Activated CD4-positive, alpha-beta T cell treated with anti-CD3 and anti-CD28 coated beads for 36 hours (primary cell): ENCODE measurements around the gene CYBB. TPM values are rescaled to one million over a fixed set of nuclear protein-coding genes. Genes with fewer than 3 reads are reported as not detected.
"Not testable (repeated sequence)": the region's sequence is repeated elsewhere in the genome, so short reads cannot be mapped to it uniquely, and the experiment has no call there.

Source experiments
- ATAC-seq: fragments of 200-7000 bp; cut with Tn5 transposase; one replicate; pipeline ENCODE4 v1.10.0; 2021; ENCODE audit warnings: mild to moderate bottlenecking, moderate library complexity
- CTCF ChIA-PET: fragments of 350-600 bp; sonication (Branson Sonifier 250); formaldehyde crosslinking; loops from one replicate; lab custom pipeline; 2021; ENCODE audit warnings: antibody characterized with exemption; lab: Charles Lee
- POLR2A ChIA-PET: fragments of 350-600 bp; sonication (Branson Sonifier 250); formaldehyde crosslinking; loops from one replicate; lab custom pipeline; 2021; ENCODE audit warnings: antibody characterized with exemption, inconsistent platforms; lab: Charles Lee
- DNase-seq: peaks from one replicate; pipeline ENCODE4 v3.0.0-alpha.2; 2020
- H3K27ac Mint-ChIP-seq: one replicate; pipeline ENCODE4 v1.8.0; 2021; ENCODE audit warnings: mixed read lengths
- H3K27me3 Mint-ChIP-seq: one replicate; pipeline ENCODE4 v1.8.0; 2021; ENCODE audit warnings: mixed read lengths
- H3K36me3 Mint-ChIP-seq: one replicate; pipeline ENCODE4 v1.8.0; 2021; ENCODE audit warnings: low read depth, mixed read lengths
- H3K4me1 Mint-ChIP-seq: one replicate; pipeline ENCODE4 v1.8.0; 2021; ENCODE audit warnings: mixed read lengths
- H3K4me3 Mint-ChIP-seq: one replicate; pipeline ENCODE4 v1.8.0; 2021; ENCODE audit warnings: mild to moderate bottlenecking, moderate library complexity, mixed read lengths
- H3K9me3 Mint-ChIP-seq: one replicate; pipeline ENCODE4 v1.8.0; 2021; ENCODE audit warnings: low read depth, mixed read lengths
- intact Hi-C, 2 experiments: fragments of 100-400 bp; cut with DNase I in 1 of 2; cut with micrococcal nuclease in 1 of 2; formaldehyde crosslinking; loops; one replicate each; pipeline versions ENCODE4 v1.14.2 to v1.15.1; 2022 to 2024; cut with DNase I, micrococcal nuclease
- total RNA-seq, 2 experiments: library from RNA; stranded (reverse); gene quantifications; one replicate each; pipeline ENCODE4 v1.2.3, GENCODE V29; 2021

The CYBB gene
- total RNA-seq, 2 experiments from 2014 or later, result not detected

GRCh38 chrX:37759351-37759750 lies 20.5 kb upstream of the CYBB start:
- DNase-seq, result no peak
- H3K27me3 Mint-ChIP-seq, result no peaks in the 10 kb centered on the region
- CTCF ChIA-PET, result interaction anchor here (1.3 kb wide), 1 partner anchor 14 kb away, joined by 3 read pairs; no protein-coding TSS in a partner anchor
- intact Hi-C loops, result no loop called here
- peaks cover 23% of the 10 kb centered on the region for H3K4me1 Mint-ChIP-seq
- POLR2A ChIA-PET, result no interaction called here
- H3K4me3 Mint-ChIP-seq, result no peak overlapping the region
- no peaks in the 10 kb centered on the region for H3K9me3 Mint-ChIP-seq
- no peak overlapping the region for H3K27ac Mint-ChIP-seq
- no peak for ATAC-seq
- no peaks in the 10 kb centered on the region for H3K36me3 Mint-ChIP-seq

GRCh38 chrX:37759878-37760418 lies 19.9 kb upstream of the CYBB start:
- peak; percentile 40 for ATAC-seq
- no peak overlapping the region for H3K4me3 Mint-ChIP-seq
- intact Hi-C loops, result no loop called here
- no peaks in the 10 kb centered on the region for H3K36me3 Mint-ChIP-seq
- POLR2A ChIA-PET, result no interaction called here
- DNase-seq, result no peak
- CTCF ChIA-PET, result interaction anchor here (0.7 to 1.3 kb wide), 2 partner anchors 14 to 27 kb away, joined by 3 read pairs; no protein-coding TSS in a partner anchor
- H3K27me3 Mint-ChIP-seq, result no peaks in the 10 kb centered on the region
- no peaks in the 10 kb centered on the region for H3K9me3 Mint-ChIP-seq
- no peak overlapping the region for H3K27ac Mint-ChIP-seq
- peaks cover 23% of the 10 kb centered on the region for H3K4me1 Mint-ChIP-seq

GRCh38 chrX:37763400-37763799 lies 16.5 kb upstream of the CYBB start:
- POLR2A ChIA-PET, result no interaction called here
- Mint-ChIP-seq H3K27ac (no peak overlapping the region), H3K36me3 (no peaks in the 10 kb centered on the region), H3K27me3 (no peaks in the 10 kb centered on the region), H3K4me1 (peaks cover 14% of the 10 kb centered on the region), H3K4me3 (no peak overlapping the region), H3K9me3 (no peaks in the 10 kb centered on the region)
- ATAC-seq (no peak), DNase-seq (no peak)
- CTCF ChIA-PET, result interaction anchor here (0.6 to 1.7 kb wide), 2 partner anchors 17 to 86 kb away, joined by 3 to 8 read pairs; no protein-coding TSS in a partner anchor
- intact Hi-C loops, result no loop called here

DNA sequence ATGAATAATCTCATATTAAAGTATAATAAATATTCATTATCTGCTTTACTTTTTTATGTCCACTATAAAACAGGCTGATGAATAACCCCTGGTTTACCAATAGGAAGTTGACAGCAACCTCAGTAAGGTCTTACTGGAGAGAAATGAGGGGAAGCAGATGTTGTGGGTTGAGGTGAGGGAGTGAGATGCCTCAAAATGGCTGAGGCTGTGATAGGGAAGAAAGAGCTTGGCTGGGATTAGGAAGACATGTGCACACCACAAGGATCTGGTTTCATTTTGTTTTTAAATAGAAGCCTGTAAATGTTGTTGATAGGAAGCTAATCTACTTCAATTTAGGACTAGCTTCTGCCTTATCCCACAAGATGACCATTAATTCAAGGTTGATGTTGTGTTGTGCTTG lies 14.4 kb upstream of the CYBB start:
- no peak for ATAC-seq

DNA sequence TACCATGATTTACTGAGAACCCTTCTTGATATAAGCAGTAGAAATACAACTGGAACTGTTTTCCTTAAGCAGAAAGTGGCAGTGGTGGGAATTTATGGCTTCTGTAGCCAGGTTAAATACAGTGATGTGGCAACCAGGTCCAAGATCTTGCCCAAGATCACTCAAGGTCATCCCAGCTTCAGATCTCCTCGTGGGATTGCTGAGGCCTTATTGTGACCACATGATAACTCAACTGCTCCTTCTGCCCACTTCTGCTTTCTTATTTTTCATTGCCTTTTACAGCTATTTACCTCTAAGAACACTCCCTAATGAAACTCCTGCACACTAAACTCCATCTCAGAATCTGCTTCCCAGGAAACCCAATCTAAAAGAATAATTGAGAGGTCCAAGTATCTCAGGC lies 12.4 kb upstream of the CYBB start:
- Mint-ChIP-seq H3K27me3 (no peaks in the 10 kb centered on the region), H3K36me3 (no peaks in the 10 kb centered on the region), H3K27ac (no peak overlapping the region), H3K4me1 (peaks cover 8% of the 10 kb centered on the region), H3K9me3 (no peaks in the 10 kb centered on the region), H3K4me3 (no peak overlapping the region)
- no peak for DNase-seq
- ATAC-seq, result no peak
- intact Hi-C loops, result no loop called here
- CTCF ChIA-PET, result interaction anchor here (0.9 kb wide), 1 partner anchor 35 kb away, joined by 3 read pairs; no protein-coding TSS in a partner anchor
- POLR2A ChIA-PET, result no interaction called here

More for the DNA sequence above, 14.4 kb upstream of the CYBB start:
- no peak overlapping the region for H3K4me3 Mint-ChIP-seq
- H3K27ac Mint-ChIP-seq, result no peak overlapping the region
- no peaks in the 10 kb centered on the region for H3K27me3 Mint-ChIP-seq
- peaks cover 12% of the 10 kb centered on the region for H3K4me1 Mint-ChIP-seq
- intact Hi-C loops, result no loop called here
- POLR2A ChIA-PET, result no interaction called here
- CTCF ChIA-PET, result no interaction called here
- H3K9me3 Mint-ChIP-seq, result no peaks in the 10 kb centered on the region
- no peak for DNase-seq
- no peaks in the 10 kb centered on the region for H3K36me3 Mint-ChIP-seq

- H3K36me3 Mint-ChIP-seq, H3K27ac Mint-ChIP-seq, H3K9me3 Mint-ChIP-seq, ATAC-seq, CTCF ChIA-PET, intact Hi-C loops, H3K27me3 Mint-ChIP-seq, POLR2A ChIA-PET, DNase-seq, H3K4me1 Mint-ChIP-seq, H3K4me3 Mint-ChIP-seq: not testable (repeated sequence)
Observed at GRCh38 chrX:37768866-37769265, 11.0 kb upstream of the CYBB start.

- no peak overlapping the region for H3K4me3 Mint-ChIP-seq
- POLR2A ChIA-PET, result no interaction called here
- DNase-seq (peak; percentile 11), ATAC-seq (peak; percentile 82)
- no peaks in the 10 kb centered on the region for H3K36me3 Mint-ChIP-seq
- H3K9me3 Mint-ChIP-seq, result no peaks in the 10 kb centered on the region
- no peaks in the 10 kb centered on the region for H3K27me3 Mint-ChIP-seq
- intact Hi-C loops, result loop anchor here in 1 of 2 experiments (2.0 kb wide), 1 partner anchor 30 kb away; no protein-coding TSS in a partner anchor
- CTCF ChIA-PET, result interaction anchor here (1.0 kb wide), 1 partner anchor 14 kb away, joined by 3 read pairs; no protein-coding TSS in a partner anchor
- H3K4me1 Mint-ChIP-seq, result peaks cover 21% of the 10 kb centered on the region
- H3K27ac Mint-ChIP-seq, result no peak overlapping the region
Observed at GRCh38 chrX:37776283-37776986, 3.4 kb upstream of the CYBB start.

DNA sequence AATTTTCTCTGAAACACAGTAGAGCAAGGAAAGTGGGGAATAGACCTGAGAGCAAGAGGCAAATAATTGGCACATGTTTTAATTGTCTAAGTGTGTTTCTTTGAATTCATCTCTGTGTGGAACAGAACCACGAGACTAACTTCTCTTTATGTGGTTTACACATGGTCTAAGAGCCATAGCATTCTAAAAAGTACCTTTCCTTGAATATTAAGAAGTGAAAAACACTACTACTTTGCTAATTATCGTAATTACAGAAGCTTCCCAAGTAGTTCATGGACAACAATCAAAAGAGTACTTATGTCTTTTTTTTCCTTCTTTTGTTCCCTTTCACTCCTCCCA lies 2.9 kb upstream of the CYBB start:
- ATAC-seq, result no peak

GRCh38 chrX:37781081-37781480 lies 1.2 kb downstream of the CYBB start:
- Mint-ChIP-seq H3K4me1 (peaks cover 16% of the 10 kb centered on the region), H3K27ac (no peak overlapping the region), H3K36me3 (no peaks in the 10 kb centered on the region), H3K27me3 (no peaks in the 10 kb centered on the region), H3K4me3 (no peak overlapping the region), H3K9me3 (no peaks in the 10 kb centered on the region)
- ChIA-PET POLR2A (no interaction called here), CTCF (interaction anchor here (1.1 to 1.3 kb wide), 2 partner anchors 32 to 35 kb away, joined by 3 read pairs; no protein-coding TSS in a partner anchor)
- ATAC-seq (no peak), DNase-seq (no peak)
- intact Hi-C loops, result no loop called here

More for the DNA sequence above, 2.9 kb upstream of the CYBB start:
- Mint-ChIP-seq H3K27me3 (no peaks in the 10 kb centered on the region), H3K4me3 (no peak overlapping the region), H3K36me3 (no peaks in the 10 kb centered on the region), H3K4me1 (peaks cover 21% of the 10 kb centered on the region), H3K9me3 (no peaks in the 10 kb centered on the region), H3K27ac (no peak overlapping the region)
- ChIA-PET CTCF (interaction anchor here (1.0 kb wide), 1 partner anchor 14 kb away, joined by 3 read pairs; no protein-coding TSS in a partner anchor), POLR2A (no interaction called here)
- intact Hi-C loops, result loop anchor here in 1 of 2 experiments (2.0 kb wide), 1 partner anchor 30 kb away; no protein-coding TSS in a partner anchor
- DNase-seq, result no peak

GRCh38 chrX:37781814-37782213 lies 2.0 kb downstream of the CYBB start:
- no peaks in the 10 kb centered on the region for H3K27me3 Mint-ChIP-seq
- no peak for ATAC-seq
- POLR2A ChIA-PET, result no interaction called here
- no peaks in the 10 kb centered on the region for H3K9me3 Mint-ChIP-seq
- CTCF ChIA-PET, result interaction anchor here (0.7 to 1.1 kb wide), 4 partner anchors 13 to 106 kb away, joined by 3 to 4 read pairs (median 3); no protein-coding TSS in a partner anchor
- DNase-seq, result no peak
- H3K36me3 Mint-ChIP-seq, result no peaks in the 10 kb centered on the region
- H3K27ac Mint-ChIP-seq, result no peak overlapping the region
- intact Hi-C loops, result no loop called here
- H3K4me1 Mint-ChIP-seq, result peaks cover 16% of the 10 kb centered on the region
- H3K4me3 Mint-ChIP-seq, result no peak overlapping the region

DNA sequence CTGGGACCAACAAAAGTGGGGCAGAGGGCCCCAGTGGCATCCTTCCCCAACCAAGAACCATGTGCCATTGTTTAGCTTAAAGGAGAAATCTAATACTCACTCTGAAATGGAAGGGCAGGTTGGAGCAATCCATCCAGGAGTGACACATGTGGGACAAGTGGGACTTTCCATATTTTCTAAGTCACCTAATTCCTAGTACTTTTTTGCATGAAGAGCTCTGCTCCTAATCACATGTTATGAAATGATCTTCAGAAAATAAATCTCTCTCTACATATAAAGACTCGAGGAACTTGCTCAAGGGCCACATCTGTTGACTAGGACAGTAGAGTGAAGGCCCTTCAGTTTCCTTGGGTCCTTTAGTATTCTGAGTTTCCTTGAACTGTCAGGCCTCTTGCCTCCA lies 2.5 kb downstream of the CYBB start:
- ATAC-seq (no peak), DNase-seq (no peak)
- Mint-ChIP-seq H3K4me1 (peaks cover 16% of the 10 kb centered on the region), H3K27me3 (no peaks in the 10 kb centered on the region), H3K4me3 (no peak overlapping the region), H3K36me3 (no peaks in the 10 kb centered on the region), H3K27ac (no peak overlapping the region), H3K9me3 (no peaks in the 10 kb centered on the region)
- CTCF ChIA-PET, result interaction anchor here (0.7 to 1.1 kb wide), 4 partner anchors 12 to 106 kb away, joined by 3 to 4 read pairs (median 3); no protein-coding TSS in a partner anchor
- intact Hi-C loops, result no loop called here
- POLR2A ChIA-PET, result no interaction called here

DNA sequence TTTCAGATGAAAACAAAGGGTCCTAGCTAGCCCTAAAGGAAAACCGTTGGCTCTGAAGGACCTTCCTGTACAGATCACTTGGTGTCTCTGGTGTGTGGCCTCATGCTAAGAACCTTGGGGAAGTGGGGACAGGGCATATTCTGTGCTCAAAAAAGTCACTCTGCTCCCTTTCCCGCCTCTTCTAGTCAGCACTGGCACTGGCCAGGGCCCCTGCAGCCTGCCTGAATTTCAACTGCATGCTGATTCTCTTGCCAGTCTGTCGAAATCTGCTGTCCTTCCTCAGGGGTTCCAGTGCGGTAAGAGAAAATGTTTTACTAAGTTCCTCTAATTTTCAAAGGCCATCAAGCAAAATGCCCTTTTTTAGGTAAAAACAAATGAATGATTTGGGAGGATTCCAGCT lies 3.4 kb downstream of the CYBB start:
- DNase-seq (no peak), ATAC-seq (no peak)
- Mint-ChIP-seq H3K9me3 (no peaks in the 10 kb centered on the region), H3K36me3 (no peaks in the 10 kb centered on the region), H3K27me3 (no peaks in the 10 kb centered on the region), H3K4me3 (no peak overlapping the region), H3K4me1 (peaks cover 21% of the 10 kb centered on the region), H3K27ac (no peak overlapping the region)
- ChIA-PET POLR2A (no interaction called here), CTCF (no interaction called here)
- intact Hi-C loops, result no loop called here
